OCI-LY7 (cell line): ENCODE results near the gene PTH1R.

Experiments
- EZH2phosphoT487 ChIP-seq: fragments of 200-600 bp; sonication (generic); IDR thresholded peaks from 2 replicates; pipeline ENCODE4 v1.6.1; 2018; ENCODE audit warnings: low read depth, borderline replicate concordance, mild to moderate bottlenecking, mixed run types, antibody characterized with exemption, low read length, moderate library complexity, mixed read lengths
- TF ChIP-seq, protein P1 (sequence below): fragments of 200-600 bp; sonication (generic); conservative IDR thresholded peaks from 2 replicates; pipeline ENCODE4 v1.5.1; 2014; ENCODE audit warnings: mild to moderate bottlenecking, antibody characterized with exemption, low read length, moderate library complexity, mixed read lengths

GRCh38 chr3:46907271-46907670 is 29.8 kb downstream of the PTH1R start:
- TF ChIP-seq, protein P1, sequence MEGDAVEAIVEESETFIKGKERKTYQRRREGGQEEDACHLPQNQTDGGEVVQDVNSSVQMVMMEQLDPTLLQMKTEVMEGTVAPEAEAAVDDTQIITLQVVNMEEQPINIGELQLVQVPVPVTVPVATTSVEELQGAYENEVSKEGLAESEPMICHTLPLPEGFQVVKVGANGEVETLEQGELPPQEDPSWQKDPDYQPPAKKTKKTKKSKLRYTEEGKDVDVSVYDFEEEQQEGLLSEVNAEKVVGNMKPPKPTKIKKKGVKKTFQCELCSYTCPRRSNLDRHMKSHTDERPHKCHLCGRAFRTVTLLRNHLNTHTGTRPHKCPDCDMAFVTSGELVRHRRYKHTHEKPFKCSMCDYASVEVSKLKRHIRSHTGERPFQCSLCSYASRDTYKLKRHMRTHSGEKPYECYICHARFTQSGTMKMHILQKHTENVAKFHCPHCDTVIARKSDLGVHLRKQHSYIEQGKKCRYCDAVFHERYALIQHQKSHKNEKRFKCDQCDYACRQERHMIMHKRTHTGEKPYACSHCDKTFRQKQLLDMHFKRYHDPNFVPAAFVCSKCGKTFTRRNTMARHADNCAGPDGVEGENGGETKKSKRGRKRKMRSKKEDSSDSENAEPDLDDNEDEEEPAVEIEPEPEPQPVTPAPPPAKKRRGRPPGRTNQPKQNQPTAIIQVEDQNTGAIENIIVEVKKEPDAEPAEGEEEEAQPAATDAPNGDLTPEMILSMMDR = no peak
- TF ChIP-seq EZH2phosphoT487 = no peak
